GM21367 (cell line): Measurements from ENCODE around the gene MST1.

ENCODE experiments used
- ATAC-seq: cut with Tn5 transposase; IDR thresholded peaks from one replicate; pipeline ENCODE4 v1.9.1; 2021; ENCODE audit not compliant: unreplicated experiment

The MST1 gene

GRCh38 chr3:49658711-49659110 lies 30.6 kb downstream of the MST1 start:
- no peak for ATAC-seq

GRCh38 chr3:49657208-49657915 lies 31.9 kb downstream of the MST1 start:
- no peak for ATAC-seq

- no peak for ATAC-seq
Measured at GRCh38 chr3:49656541-49657112, 32.6 kb downstream of the MST1 start.

GRCh38 chr3:49655731-49656285 lies 33.5 kb downstream of the MST1 start:
- no peak for ATAC-seq

GRCh38 chr3:49654955-49655556 lies 34.2 kb downstream of the MST1 start:
- no peak for ATAC-seq

GRCh38 chr3:49654176-49654825 lies 35.0 kb downstream of the MST1 start:
- ATAC-seq, result no peak

- no peak for ATAC-seq
Measured at GRCh38 chr3:49653621-49654020, 35.7 kb downstream of the MST1 start.

GRCh38 chr3:49652903-49653415 lies 36.3 kb downstream of the MST1 start:
- ATAC-seq, result no peak

GRCh38 chr3:49652218-49652902 lies 36.9 kb downstream of the MST1 start:
- no peak for ATAC-seq

GRCh38 chr3:49650637-49651036 lies 38.6 kb downstream of the MST1 start:
- no peak for ATAC-seq

- ATAC-seq, result no peak
Measured at GRCh38 chr3:49650177-49650576, 39.1 kb downstream of the MST1 start.

GRCh38 chr3:49649576-49649975 lies 39.7 kb downstream of the MST1 start:
- no peak for ATAC-seq

- ATAC-seq, result no peak
Measured at GRCh38 chr3:49648354-49649019, 40.8 kb downstream of the MST1 start.

GRCh38 chr3:49647741-49648140 lies 41.5 kb downstream of the MST1 start:
- no peak for ATAC-seq

- no peak for ATAC-seq
Measured at GRCh38 chr3:49646236-49646635, 43.0 kb downstream of the MST1 start.

- ATAC-seq, result no peak
Measured at GRCh38 chr3:49644684-49645083, 44.6 kb downstream of the MST1 start.

- no peak for ATAC-seq
Measured at GRCh38 chr3:49642708-49643145, 46.5 kb downstream of the MST1 start.

GRCh38 chr3:49641921-49642707 lies 47.2 kb downstream of the MST1 start:
- no peak for ATAC-seq

GRCh38 chr3:49641292-49641691 lies 48.0 kb downstream of the MST1 start:
- ATAC-seq, result no peak
